H9 (cell line): ENCODE results near the gene NOD1. TPM values are rescaled to one million over a fixed set of nuclear protein-coding genes. Genes with fewer than 3 reads are reported as not detected.

ENCODE experiments used
- DNase-seq: peaks from one replicate; pipeline ENCODE4 v3.0.0-alpha.2; 2017
- H2AFZ ChIP-seq: one replicate; pipeline ENCODE4 v1.6.1; 2013; ENCODE audit warnings: mild to moderate bottlenecking, low read length, control low read depth, moderate library complexity
- H2AK5ac ChIP-seq: 2 replicates; pipeline ENCODE4 v1.6.1; 2013; ENCODE audit warnings: low read length, control low read depth, mixed read lengths; ENCODE audit not compliant: insufficient read length
- H2BK120ac ChIP-seq: one replicate; pipeline ENCODE4 v1.6.1; 2013; ENCODE audit warnings: low read depth, mild to moderate bottlenecking, low read length, control low read depth, inconsistent platforms; ENCODE audit not compliant: poor library complexity, severe bottlenecking
- H2BK12ac ChIP-seq: 2 replicates; pipeline ENCODE4 v1.6.1; 2013; ENCODE audit warnings: low read length, control low read depth, mixed read lengths, low read depth; ENCODE audit not compliant: insufficient read length
- H2BK15ac ChIP-seq: 2 replicates; pipeline ENCODE4 v1.6.1; 2013; ENCODE audit warnings: low read depth, low read length, control low read depth
- H2BK20ac ChIP-seq: one replicate; pipeline ENCODE4 v1.6.1; 2013; ENCODE audit warnings: low read depth, mild to moderate bottlenecking, low read length, control low read depth, inconsistent platforms; ENCODE audit not compliant: poor library complexity, severe bottlenecking
- H2BK5ac ChIP-seq: 2 replicates; pipeline ENCODE4 v1.6.1; 2013; ENCODE audit warnings: low read length, control low read depth, mixed read lengths; ENCODE audit not compliant: insufficient read length
- H3K14ac ChIP-seq: 2 replicates; pipeline ENCODE4 v1.6.1; 2013; ENCODE audit warnings: low read length, control low read depth; ENCODE audit not compliant: insufficient read depth
- H3K18ac ChIP-seq: 2 replicates; pipeline ENCODE4 v1.6.1; 2013; ENCODE audit warnings: low read depth, mild to moderate bottlenecking, mixed read lengths, low read length, control low read depth; ENCODE audit not compliant: insufficient read length
- H3K23ac ChIP-seq: 2 replicates; pipeline ENCODE4 v1.6.1; 2013; ENCODE audit warnings: low read length, control low read depth, mixed read lengths, low read depth; ENCODE audit not compliant: insufficient read length
- H3K23me2 ChIP-seq: 2 replicates; pipeline ENCODE4 v1.6.1; 2013; ENCODE audit warnings: low read depth, mild to moderate bottlenecking, mixed read lengths, low read length, control low read depth; ENCODE audit not compliant: insufficient read length, poor library complexity, severe bottlenecking
- H3K27ac ChIP-seq: 2 replicates; pipeline ENCODE4 v1.5.1; 2013; ENCODE audit warnings: low read length, control low read depth, mixed read lengths, low read depth; ENCODE audit not compliant: insufficient read length
- H3K27me3 ChIP-seq: 2 replicates; pipeline ENCODE4 v1.6.1; 2013; ENCODE audit warnings: low read length, control low read depth, inconsistent platforms; ENCODE audit not compliant: insufficient read depth
- H3K4ac ChIP-seq: 2 replicates; pipeline ENCODE4 v1.6.1; 2013; ENCODE audit warnings: low read depth, mild to moderate bottlenecking, control low read depth, inconsistent platforms, low read length, moderate library complexity
- H3K4me1 ChIP-seq: 2 replicates; pipeline ENCODE4 v1.6.1; 2013; ENCODE audit warnings: low read length, control low read depth, inconsistent platforms; ENCODE audit not compliant: insufficient read depth
- H3K4me2 ChIP-seq: 2 replicates; pipeline ENCODE4 v1.6.1; 2013; ENCODE audit warnings: low read length, control low read depth, mixed read lengths; ENCODE audit not compliant: insufficient read length, insufficient read depth
- H3K56ac ChIP-seq: 2 replicates; pipeline ENCODE4 v1.6.1; 2013; ENCODE audit warnings: low read depth, mild to moderate bottlenecking, mixed read lengths, low read length, control low read depth; ENCODE audit not compliant: insufficient read length
- H3K79me1 ChIP-seq: 2 replicates; pipeline ENCODE4 v1.6.1; 2013; ENCODE audit warnings: low read depth, mild to moderate bottlenecking, moderate library complexity, low read length, control low read depth, inconsistent platforms; ENCODE audit not compliant: insufficient read depth, poor library complexity, severe bottlenecking
- H3K79me2 ChIP-seq: 2 replicates; pipeline ENCODE4 v1.6.1; 2013; ENCODE audit warnings: low read length, control low read depth, inconsistent platforms; ENCODE audit not compliant: insufficient read depth
- H3K9ac ChIP-seq: 2 replicates; pipeline ENCODE4 v1.6.1; 2013; ENCODE audit warnings: low read length, control low read depth, mixed read lengths; ENCODE audit not compliant: insufficient read length; ENCODE audit errors: extremely low read depth
- H3K9me3 ChIP-seq: one replicate; pipeline ENCODE4 v1.6.1; 2013; ENCODE audit warnings: low read depth, low read length, inconsistent platforms; ENCODE audit not compliant: control insufficient read depth
- H3T11ph ChIP-seq: one replicate; pipeline ENCODE4 v1.6.1; 2013; ENCODE audit warnings: mild to moderate bottlenecking, low read length, control low read depth, inconsistent platforms
- H4K20me1 ChIP-seq: one replicate; pipeline ENCODE4 v1.6.1; 2013; ENCODE audit not compliant: control insufficient read depth, insufficient read length, insufficient read depth
- H4K5ac ChIP-seq: 2 replicates; pipeline ENCODE4 v1.6.1; 2013; ENCODE audit warnings: low read depth, mild to moderate bottlenecking, mixed read lengths, low read length, control low read depth; ENCODE audit not compliant: insufficient read length
- H4K8ac ChIP-seq: replicated peaks from 2 replicates; pipeline ENCODE4 v1.6.1; 2013; ENCODE audit warnings: low read length, control low read depth, mixed read lengths, low read depth; ENCODE audit not compliant: insufficient read length
- H4K91ac ChIP-seq: 2 replicates; pipeline ENCODE4 v1.6.1; 2013; ENCODE audit warnings: low read depth, mild to moderate bottlenecking, moderate library complexity, mixed read lengths, low read length, control low read depth; ENCODE audit not compliant: insufficient read length
- H3K27ac Mint-ChIP-seq, 3 experiments: 2 replicates in 2 of 3; 3 replicates in 1 of 3; pipeline ENCODE4 v1.8.0; 2020 to 2021; ENCODE audit warnings: mixed read lengths in 3 of 3, mild to moderate bottlenecking in 1 of 3, moderate library complexity in 1 of 3
- H3K27me3 Mint-ChIP-seq: 2 replicates; pipeline ENCODE4 v1.8.0; 2021; ENCODE audit warnings: low read depth, mild to moderate bottlenecking, moderate library complexity, mixed read lengths
- H3K36me3 Mint-ChIP-seq, 3 experiments: 2 replicates in 2 of 3; 3 replicates in 1 of 3; pipeline ENCODE4 v1.8.0; 2020 to 2021; ENCODE audit warnings: low read depth in 3 of 3, mixed read lengths in 3 of 3; ENCODE audit not compliant: insufficient read depth in 1 of 3
- H3K4me1 Mint-ChIP-seq, 2 experiments: 2 replicates each; pipeline ENCODE4 v1.8.0; 2020; ENCODE audit warnings: mixed read lengths in 2 of 2
- H3K4me3 Mint-ChIP-seq, 2 experiments: 2 replicates in 1 of 2; 3 replicates in 1 of 2; pipeline ENCODE4 v1.8.0; 2020 to 2021; ENCODE audit warnings: mild to moderate bottlenecking in 2 of 2, mixed read lengths in 2 of 2, moderate library complexity in 1 of 2
- H3K9me3 Mint-ChIP-seq, 2 experiments: 2 replicates in 1 of 2; 3 replicates in 1 of 2; pipeline ENCODE4 v1.8.0; 2020; ENCODE audit warnings: mild to moderate bottlenecking in 2 of 2, mixed read lengths in 2 of 2, moderate library complexity in 1 of 2
- whole genome bisulfite sequencing: extraction: QIAGEN DNeasy Blood & Tissue Kit; methylation state at CpG from one replicate; pipeline ENCODE4 v1.1.7; 2013; ENCODE audit warnings: missing lambda C conversion rate, low lambda C conversion rate, mixed read lengths; ENCODE audit not compliant: insufficient read length; ENCODE audit errors: extremely low coverage; 5-methylcytosine and 5-hydroxymethylcytosine counted together
- total RNA-seq: library from RNA; stranded (reverse); gene quantifications from 2 replicates; pipeline ENCODE4 v1.2.1, GENCODE V29; 2021
- TF ChIP-seq, protein P1 (sequence below): fragments of 200-600 bp; sonication (generic); conservative IDR thresholded peaks from 3 replicates; pipeline ENCODE4 v1.8.0; 2021; ENCODE audit warnings: antibody characterized with exemption, mild to moderate bottlenecking

NOD1 gene
- total RNA-seq, 1 experiment from 2014 or later: 5.3 TPM

GRCh38 chr7:30514776-30515175, 36.2 kb upstream of the NOD1 start:
- H4K8ac ChIP-seq: no peak overlapping the region
- H3K14ac ChIP-seq: no peak overlapping the region
- no peak overlapping the region for H2BK15ac ChIP-seq
- H3T11ph ChIP-seq: no peak overlapping the region
- no peak overlapping the region for H3K56ac ChIP-seq
- no peak overlapping the region for H2BK120ac ChIP-seq
- H3K18ac ChIP-seq: no peak overlapping the region
- no peak overlapping the region for H2BK20ac ChIP-seq
- H3K9ac ChIP-seq: no peak overlapping the region
- H3K27me3 ChIP-seq: no peaks in the 10 kb centered on the region
- H4K20me1 ChIP-seq: no peaks in the 10 kb centered on the region
- H3K23me2 ChIP-seq: no peaks in the 10 kb centered on the region
- no peak overlapping the region for H2BK5ac ChIP-seq
- H4K5ac ChIP-seq: no peak overlapping the region
- no peaks in the 10 kb centered on the region for H3K9me3 ChIP-seq
- H2AK5ac ChIP-seq: no peak overlapping the region
- H3K27me3 Mint-ChIP-seq: 0 out of 2 replicates have a peak, but pooled peaks cover 2% of the 10 kb centered on the region
- H4K91ac ChIP-seq: no peak overlapping the region
- H3K4me3 Mint-ChIP-seq: no peak overlapping the region
- no peaks in the 10 kb centered on the region for H3K4me1 ChIP-seq
- H2BK12ac ChIP-seq: no peak overlapping the region
- no peaks in the 10 kb centered on the region for H3K9me3 Mint-ChIP-seq
- H3K4me2 ChIP-seq: no peak overlapping the region
- no CpG with 5 or more reads among the region's 1 CpG for WGBS
- no peaks in the 10 kb centered on the region for H3K36me3 Mint-ChIP-seq
- H3K4ac ChIP-seq: no peak overlapping the region
- H2AFZ ChIP-seq: no peak overlapping the region
- DNase-seq: no peak
- H3K23ac ChIP-seq: no peak overlapping the region
- no peaks in the 10 kb centered on the region for H3K79me2 ChIP-seq
- H3K4me1 Mint-ChIP-seq: peaks cover 6 to 7% of the 10 kb centered on the region in 2 experiments; a peak in 3 of 4 replicates
- H3K27ac Mint-ChIP-seq: no peak overlapping the region
- TF ChIP-seq, protein P1, sequence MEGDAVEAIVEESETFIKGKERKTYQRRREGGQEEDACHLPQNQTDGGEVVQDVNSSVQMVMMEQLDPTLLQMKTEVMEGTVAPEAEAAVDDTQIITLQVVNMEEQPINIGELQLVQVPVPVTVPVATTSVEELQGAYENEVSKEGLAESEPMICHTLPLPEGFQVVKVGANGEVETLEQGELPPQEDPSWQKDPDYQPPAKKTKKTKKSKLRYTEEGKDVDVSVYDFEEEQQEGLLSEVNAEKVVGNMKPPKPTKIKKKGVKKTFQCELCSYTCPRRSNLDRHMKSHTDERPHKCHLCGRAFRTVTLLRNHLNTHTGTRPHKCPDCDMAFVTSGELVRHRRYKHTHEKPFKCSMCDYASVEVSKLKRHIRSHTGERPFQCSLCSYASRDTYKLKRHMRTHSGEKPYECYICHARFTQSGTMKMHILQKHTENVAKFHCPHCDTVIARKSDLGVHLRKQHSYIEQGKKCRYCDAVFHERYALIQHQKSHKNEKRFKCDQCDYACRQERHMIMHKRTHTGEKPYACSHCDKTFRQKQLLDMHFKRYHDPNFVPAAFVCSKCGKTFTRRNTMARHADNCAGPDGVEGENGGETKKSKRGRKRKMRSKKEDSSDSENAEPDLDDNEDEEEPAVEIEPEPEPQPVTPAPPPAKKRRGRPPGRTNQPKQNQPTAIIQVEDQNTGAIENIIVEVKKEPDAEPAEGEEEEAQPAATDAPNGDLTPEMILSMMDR: no peak
- no peaks in the 10 kb centered on the region for H3K79me1 ChIP-seq
- H3K27ac ChIP-seq: no peak overlapping the region
